T-helper 1 cell treated with Interleukin-12 subunit alpha and Interleukin-12 subunit beta and Interleukin-4 antibody, amounts not matched to agents 30 ng/mL and 1 ng/mL, for 36 hours (primary cell): ENCODE measurements around the gene EPS8. TPM values are rescaled to one million over a fixed set of nuclear protein-coding genes. Genes with fewer than 3 reads are reported as not detected.
"Not testable (repeated sequence)": the region's sequence is repeated elsewhere in the genome, so short reads cannot be mapped to it uniquely, and the experiment has no call there.

ENCODE experiments used
- intact Hi-C: fragments of 100-400 bp; cut with micrococcal nuclease; formaldehyde crosslinking; loops from one replicate; pipeline ENCODE4 v1.15.1; 2024
- total RNA-seq: library from RNA; stranded (reverse); gene quantifications from 2 replicates; pipeline ENCODE4 v1.2.3, GENCODE V29; 2022

EPS8 gene
- total RNA-seq, 1 donor from 2014 or later, result 0.61 TPM

- intact Hi-C loops, result no loop called here
Measured at GRCh38 chr12:15763328-15763727, 25.9 kb downstream of the EPS8 start.

DNA sequence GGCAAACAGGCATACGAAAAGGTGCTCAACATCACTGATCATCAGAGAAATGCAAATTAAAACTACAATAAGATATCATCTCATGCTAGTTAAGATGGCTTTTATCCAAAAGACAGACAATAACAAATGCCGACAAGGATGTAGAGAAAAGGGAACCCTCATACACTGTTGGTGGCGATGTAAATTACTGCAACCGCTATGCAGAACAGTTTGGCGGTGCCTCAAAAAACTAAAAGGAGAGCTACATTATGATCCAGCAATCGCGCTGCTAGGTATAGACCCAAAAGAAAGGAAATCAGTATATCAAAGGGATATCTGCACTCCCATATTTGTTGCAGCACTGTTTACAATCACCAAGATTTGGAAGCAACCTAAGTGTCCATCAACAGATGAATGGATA lies 27.0 kb downstream of the EPS8 start:
- intact Hi-C loops, result not testable (repeated sequence)

GRCh38 chr12:15757553-15758255 lies 31.5 kb downstream of the EPS8 start:
- intact Hi-C loops, result no loop called here

- intact Hi-C loops, result no loop called here
Measured at GRCh38 chr12:15756822-15757221, 32.4 kb downstream of the EPS8 start.

- intact Hi-C loops, result no loop called here
Measured at GRCh38 chr12:15754233-15754632, 35.0 kb downstream of the EPS8 start.

GRCh38 chr12:15752785-15753184 lies 36.4 kb downstream of the EPS8 start:
- intact Hi-C loops, result no loop called here

- intact Hi-C loops, result no loop called here
Measured at GRCh38 chr12:15751741-15752140, 37.4 kb downstream of the EPS8 start.

DNA sequence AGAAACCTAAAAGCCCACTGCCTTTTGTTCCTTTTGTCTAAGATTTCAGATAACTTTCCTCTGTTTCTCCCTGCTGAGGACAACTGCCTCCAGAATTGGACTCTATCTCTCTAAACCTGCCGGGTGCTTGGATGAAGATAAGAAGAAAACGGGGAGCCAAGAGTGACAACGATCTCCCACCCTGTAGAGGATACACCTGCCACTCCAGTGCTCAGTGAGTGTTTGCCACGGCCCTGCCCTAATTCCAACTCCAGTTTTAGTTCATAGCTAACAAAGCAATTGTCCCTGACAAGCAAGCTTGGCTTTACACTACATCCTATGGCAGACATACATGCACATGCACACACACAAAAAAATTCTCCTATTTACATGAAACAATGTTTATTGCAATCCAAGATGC lies 39.3 kb downstream of the EPS8 start:
- intact Hi-C loops, result no loop called here

- intact Hi-C loops, result not testable (repeated sequence)
Measured at GRCh38 chr12:15741870-15742269, 47.3 kb downstream of the EPS8 start.

- intact Hi-C loops, result no loop called here
Measured at GRCh38 chr12:15741082-15741481, 48.1 kb downstream of the EPS8 start.

GRCh38 chr12:15740389-15740788 lies 48.8 kb downstream of the EPS8 start:
- intact Hi-C loops, result not testable (repeated sequence)

GRCh38 chr12:15738438-15739015 lies 50.7 kb downstream of the EPS8 start:
- intact Hi-C loops, result no loop called here

- intact Hi-C loops, result no loop called here
Measured at GRCh38 chr12:15735837-15736615, 53.2 kb downstream of the EPS8 start.

DNA sequence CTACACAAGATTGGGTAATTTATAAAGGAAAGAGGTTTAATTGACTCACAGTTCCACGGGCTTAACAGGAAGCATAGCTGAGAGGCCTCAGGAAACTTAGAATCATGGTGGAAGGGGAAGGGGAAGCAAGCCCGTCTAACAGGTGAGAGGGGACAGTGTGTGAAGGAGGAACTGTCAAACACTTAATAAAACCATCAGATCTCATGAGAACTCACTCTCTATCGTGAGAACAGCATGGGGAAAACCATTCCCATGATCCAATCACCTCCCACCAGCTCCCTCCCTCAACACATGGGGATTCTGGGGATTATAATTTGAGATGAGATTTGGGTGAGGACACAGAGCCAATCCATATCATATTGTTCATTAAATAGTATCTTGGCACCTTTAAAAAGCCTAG lies 56.1 kb downstream of the EPS8 start:
- intact Hi-C loops, result no loop called here

DNA sequence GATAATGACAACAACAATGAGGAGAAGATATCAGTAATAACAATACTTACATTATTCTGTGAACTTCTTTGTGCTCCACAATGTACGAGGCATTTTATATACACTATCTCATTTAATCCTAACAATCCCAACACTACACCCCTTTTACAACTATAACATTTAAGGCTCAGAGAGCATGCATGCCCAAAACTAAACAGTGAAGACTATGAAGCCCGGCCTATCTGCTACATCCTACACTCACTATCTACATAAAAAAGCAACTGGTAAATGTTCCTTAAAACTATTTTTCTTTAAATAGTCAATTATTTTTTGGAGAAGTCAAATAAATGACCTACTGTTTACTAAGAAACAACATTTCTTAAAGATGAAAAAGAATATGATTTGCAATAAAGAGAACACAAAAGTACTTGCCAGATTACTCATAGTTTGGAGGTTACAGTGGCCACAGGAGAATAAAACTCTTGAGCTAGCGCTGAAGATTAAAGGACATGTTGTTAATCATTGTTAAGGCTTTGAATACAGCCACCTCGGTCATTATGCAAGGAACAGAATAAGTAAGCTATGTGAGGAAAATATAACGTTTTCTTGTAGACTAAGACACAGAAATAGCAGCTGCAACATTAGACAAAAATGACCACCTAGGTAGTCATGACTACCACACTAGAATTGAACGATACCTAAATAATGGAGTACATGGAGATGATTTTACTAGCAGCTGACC lies 56.7 kb downstream of the EPS8 start:
- intact Hi-C loops, result no loop called here

- intact Hi-C loops, result no loop called here
Measured at GRCh38 chr12:15731940-15732339, 57.2 kb downstream of the EPS8 start.

GRCh38 chr12:15729097-15729496 lies 60.1 kb downstream of the EPS8 start:
- intact Hi-C loops, result no loop called here

DNA sequence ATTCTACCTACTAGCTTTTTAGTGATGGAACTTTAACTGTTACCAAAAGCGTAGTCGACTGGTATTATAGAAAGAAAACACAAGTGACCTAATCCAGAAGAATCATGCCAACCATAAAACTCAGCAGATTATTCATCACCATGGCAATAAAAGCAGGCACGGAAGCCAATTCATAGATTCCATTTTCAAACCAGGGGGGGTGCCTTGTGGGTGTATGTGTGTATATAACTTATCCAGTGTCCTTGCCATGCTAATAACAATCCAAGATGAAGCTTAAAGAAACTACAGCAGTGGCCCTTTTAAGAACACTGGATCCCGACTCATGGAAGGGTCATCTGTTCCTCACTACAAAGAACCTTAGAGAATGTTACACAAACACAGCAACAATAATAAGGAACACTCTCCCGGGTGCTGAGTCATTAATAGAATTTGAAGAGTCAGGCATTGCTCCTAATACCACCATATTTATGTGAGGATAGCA lies 61.0 kb downstream of the EPS8 start:
- intact Hi-C loops, result no loop called here

- intact Hi-C loops, result no loop called here
Measured at GRCh38 chr12:15726878-15727150, 62.4 kb downstream of the EPS8 start.

GRCh38 chr12:15726027-15726877 lies 62.9 kb downstream of the EPS8 start:
- intact Hi-C loops, result no loop called here

DNA sequence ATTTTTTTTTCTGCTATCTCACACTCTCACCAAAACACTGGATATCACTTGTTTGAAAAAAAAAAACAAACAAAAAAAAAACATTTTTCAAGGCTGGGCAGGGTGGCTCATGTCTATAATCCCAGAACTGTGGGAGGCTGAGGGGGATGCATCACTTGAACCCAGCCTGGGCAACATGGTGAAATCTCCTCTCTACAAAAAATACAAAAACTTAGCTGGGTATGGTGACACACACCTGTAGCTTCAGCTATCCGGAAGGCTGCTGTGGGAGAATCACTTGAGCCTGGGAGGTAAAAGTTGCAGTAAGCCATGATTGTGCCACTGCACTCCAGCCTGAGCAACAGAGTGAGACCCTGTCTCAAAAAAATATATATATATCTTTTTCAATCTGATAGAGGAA lies 66.2 kb downstream of the EPS8 start:
- intact Hi-C loops, result no loop called here
